Measurements from ENCODE around the gene FAM107B.

FAM107B gene

GRCh38 chr10:14572811-14573210, 201.9 kb downstream of the FAM107B start:
- FAIRE-seq, result no peak

- FAIRE-seq, result no peak
Observed at GRCh38 chr10:14571866-14572507, 202.7 kb downstream of the FAM107B start.

GRCh38 chr10:14570800-14571199, 203.9 kb downstream of the FAM107B start:
- FAIRE-seq, result no peak

- FAIRE-seq, result no peak
Observed at GRCh38 chr10:14569274-14570060, 205.2 kb downstream of the FAM107B start.

GRCh38 chr10:14567421-14567820, 207.3 kb downstream of the FAM107B start:
- FAIRE-seq, result no peak

GRCh38 chr10:14566498-14566897, 208.2 kb downstream of the FAM107B start:
- no peak for FAIRE-seq

GRCh38 chr10:14565199-14565598, 209.5 kb downstream of the FAM107B start:
- FAIRE-seq, result no peak

GRCh38 chr10:14564268-14564744, 210.4 kb downstream of the FAM107B start:
- no peak for FAIRE-seq

- FAIRE-seq, result no peak
Observed at GRCh38 chr10:14563359-14563940, 211.2 kb downstream of the FAM107B start.

- FAIRE-seq, result peak; percentile 31
Observed at GRCh38 chr10:14563076-14563336, 211.7 kb downstream of the FAM107B start.

GRCh38 chr10:14562218-14563075, 212.2 kb downstream of the FAM107B start:
- FAIRE-seq, result no peak

- FAIRE-seq, result no peak
Observed at GRCh38 chr10:14560791-14561765, 213.6 kb downstream of the FAM107B start.

- FAIRE-seq, result no peak
Observed at GRCh38 chr10:14560274-14560673, 214.4 kb downstream of the FAM107B start.

- FAIRE-seq, result no peak
Observed at GRCh38 chr10:14558025-14558424, 216.7 kb downstream of the FAM107B start.

GRCh38 chr10:14557567-14557966, 217.1 kb downstream of the FAM107B start:
- FAIRE-seq, result no peak

GRCh38 chr10:14556285-14556956, 218.3 kb downstream of the FAM107B start:
- FAIRE-seq, result no peak

GRCh38 chr10:14555807-14556206, 218.9 kb downstream of the FAM107B start:
- FAIRE-seq, result no peak

- no peak for FAIRE-seq
Observed at GRCh38 chr10:14554491-14555205, 220.0 kb downstream of the FAM107B start.

- FAIRE-seq, result no peak
Observed at GRCh38 chr10:14554091-14554490, 220.6 kb downstream of the FAM107B start.

- no peak for FAIRE-seq
Observed at GRCh38 chr10:14553448-14553847, 221.2 kb downstream of the FAM107B start.

GRCh38 chr10:14552015-14552414, 222.7 kb downstream of the FAM107B start:
- FAIRE-seq, result no peak
